ENCODE measurements around the gene INPP5D.

INPP5D gene

GRCh38 chr2:233081731-233082221 is 21.6 kb downstream of the INPP5D start:
- TF ChIP-seq CTCF (IDR thresholded peaks at IDR 0.05; ENCODE audit: insufficient read depth, low read depth, low read length, missing control alignments), result no peak
- DNase-seq (ENCODE audit: low read depth), result peak; percentile 58
- peak overlapping the region; percentile 48 for H3K4me3 ChIP-seq (ENCODE audit: low read depth, low read length)

- no peak for TF ChIP-seq CTCF (IDR thresholded peaks at IDR 0.05; ENCODE audit: insufficient read depth, low read depth, low read length, missing control alignments)
- peak; percentile 93 for DNase-seq (ENCODE audit: low read depth)
- peak overlapping the region; percentile 48 for H3K4me3 ChIP-seq (ENCODE audit: low read depth, low read length)
These were observed 22.2 kb downstream of the INPP5D start for GRCh38 chr2:233082222-233082930.

GRCh38 chr2:233082931-233083755 is 23.0 kb downstream of the INPP5D start:
- peak overlapping the region; percentile 37 for H3K4me3 ChIP-seq (ENCODE audit: low read depth, low read length)
- DNase-seq (ENCODE audit: low read depth), result peak; percentile 53
- TF ChIP-seq CTCF (IDR thresholded peaks at IDR 0.05; ENCODE audit: insufficient read depth, low read depth, low read length, missing control alignments), result no peak

GRCh38 chr2:233083782-233084181 is 23.6 kb downstream of the INPP5D start:
- peak overlapping the region; percentile 37 for H3K4me3 ChIP-seq (ENCODE audit: low read depth, low read length)
- no peak for TF ChIP-seq CTCF (IDR thresholded peaks at IDR 0.05; ENCODE audit: insufficient read depth, low read depth, low read length, missing control alignments)
- DNase-seq (ENCODE audit: low read depth), result no peak

GRCh38 chr2:233084488-233084887 is 24.3 kb downstream of the INPP5D start:
- DNase-seq (ENCODE audit: low read depth), result peak; percentile 91
- TF ChIP-seq CTCF (IDR thresholded peaks at IDR 0.05; ENCODE audit: insufficient read depth, low read depth, low read length, missing control alignments), result no peak
- peak overlapping the region; percentile 37 for H3K4me3 ChIP-seq (ENCODE audit: low read depth, low read length)

GRCh38 chr2:233085037-233085838 is 25.1 kb downstream of the INPP5D start:
- DNase-seq (ENCODE audit: low read depth), result peak; percentile 66
- TF ChIP-seq CTCF (IDR thresholded peaks at IDR 0.05; ENCODE audit: insufficient read depth, low read depth, low read length, missing control alignments), result no peak
- H3K4me3 ChIP-seq (ENCODE audit: low read depth, low read length), result peak overlapping the region; percentile 37

Measured in GM12865 (cell line).